NCI-H226 (cell line): ENCODE data around the gene ZNF394.

Experiments
- DNase-seq: peaks from one replicate; pipeline ENCODE4 v3.0.0-alpha.2; 2015

The ZNF394 gene

GRCh38 chr7:99447943-99448342 is 52.1 kb downstream of the ZNF394 start:
- no peak for DNase-seq

GRCh38 chr7:99446096-99446495 is 54.0 kb downstream of the ZNF394 start:
- DNase-seq, result no peak
